Keratinocyte (primary cell): Measurements from ENCODE around the gene KANSL1. TPM values are rescaled to one million over a fixed set of nuclear protein-coding genes. Genes with fewer than 3 reads are reported as not detected.

Experiments used
- DNase-seq: peaks from one replicate; pipeline ENCODE4 v3.0.0-alpha.2; 2011; ENCODE audit warnings: low read depth, missing footprints, low spot score
- FAIRE-seq: peaks from 2 replicates; lab custom pipeline; 2011; peaks lifted over from hg19 to GRCh38; lab: Jason Lieb, UNC
- H2AFZ ChIP-seq: 2 replicates; pipeline ENCODE4 v1.6.0; 2012; ENCODE audit warnings: low read length, control low read depth, inconsistent platforms; ENCODE audit not compliant: control insufficient read depth
- H3K27ac ChIP-seq: 2 replicates; pipeline ENCODE4 v1.5.1; 2011; ENCODE audit warnings: low read length; ENCODE audit not compliant: control insufficient read depth, insufficient read depth
- H3K27me3 ChIP-seq: 3 replicates; pipeline ENCODE4 v1.6.0; 2011; ENCODE audit warnings: low read length; ENCODE audit not compliant: control insufficient read depth, insufficient read depth; ENCODE audit errors: extremely low read depth
- H3K36me3 ChIP-seq, 2 experiments: 2 replicates in 1 of 2; 3 replicates in 1 of 2; pipeline ENCODE4 v1.5.1; 2011; ENCODE audit warnings: low read length in 2 of 2, mild to moderate bottlenecking in 1 of 2; ENCODE audit not compliant: control insufficient read depth in 2 of 2, insufficient read depth in 2 of 2; ENCODE audit errors: extremely low read depth in 1 of 2
- H3K4me1 ChIP-seq: 3 replicates; pipeline ENCODE4 v1.5.1; 2011; ENCODE audit warnings: low read length; ENCODE audit not compliant: control insufficient read depth, insufficient read depth; ENCODE audit errors: extremely low read depth
- H3K4me2 ChIP-seq: 3 replicates; pipeline ENCODE4 v1.6.0; 2011; ENCODE audit warnings: low read depth, low read length; ENCODE audit not compliant: control insufficient read depth, insufficient read depth; ENCODE audit errors: extremely low read depth
- H3K4me3 ChIP-seq, 3 experiments: fragments of 200-600 bp in 1 of 3; sonication (generic) in 1 of 3; 2 replicates in 2 of 3; 3 replicates in 1 of 3; pipeline ENCODE4 v1.5.1; 2011 to 2016; ENCODE audit warnings: low read length in 3 of 3, mild to moderate bottlenecking in 3 of 3, control low read depth in 2 of 3, inconsistent platforms in 1 of 3, low read depth in 1 of 3, mixed read lengths in 1 of 3, mixed run types in 1 of 3, moderate library complexity in 1 of 3; ENCODE audit not compliant: control insufficient read depth in 2 of 3, insufficient read depth in 2 of 3; ENCODE audit errors: extremely low read depth in 1 of 3
- H3K79me2 ChIP-seq: 2 replicates; pipeline ENCODE4 v1.6.0; 2012; ENCODE audit warnings: low read length; ENCODE audit not compliant: control insufficient read depth, insufficient read depth
- H3K9ac ChIP-seq: 3 replicates; pipeline ENCODE4 v1.6.0; 2011; ENCODE audit warnings: low read length; ENCODE audit not compliant: control insufficient read depth, insufficient read depth; ENCODE audit errors: extremely low read depth
- H3K9me1 ChIP-seq: 3 replicates; pipeline ENCODE4 v1.6.0; 2011; ENCODE audit warnings: low read length; ENCODE audit not compliant: control insufficient read depth, insufficient read depth; ENCODE audit errors: extremely low read depth
- H3K9me3 ChIP-seq: 2 replicates; pipeline ENCODE4 v1.5.1; 2012; ENCODE audit warnings: low read depth, low read length; ENCODE audit not compliant: control insufficient read depth
- H4K20me1 ChIP-seq: 3 replicates; pipeline ENCODE4 v1.6.0; 2011; ENCODE audit warnings: low read length; ENCODE audit not compliant: control insufficient read depth, insufficient read depth; ENCODE audit errors: extremely low read depth
- EZH2 ChIP-seq: IDR thresholded peaks from one replicate; pipeline ENCODE4 v1.6.1; 2012; ENCODE audit warnings: inconsistent platforms, mild to moderate bottlenecking, low read length, moderate library complexity
- dilution Hi-C: fragments of 300-500 bp; cut with MboI; formaldehyde crosslinking; loops from one replicate; pipeline ENCODE4 v1.7.0; 2020; ENCODE audit warnings: low sequenced_read_pairs; ENCODE audit not compliant: extremely low pct_ligation_motif_present
- polyA plus RNA-seq, 5 experiments: library from polyadenylated mRNA; depleted of rRNA in 3 of 5; stranded (reverse) in 3 of 5; stranded (forward) in 1 of 5; unstranded in 1 of 5; fragments of >200 nt; gene quantifications; 1 replicate in 1 of 5; 2 replicates in 3 of 5; 3 replicates in 1 of 5; pipeline versions ENCODE4 v1.2.1 to v1.2.3, GENCODE V29; 2011 to 2012; ENCODE audit warnings: missing spikeins in 2 of 5, low read depth in 1 of 5, low replicate concordance in 1 of 5
- small RNA-seq, 3 experiments: library from RNA; depleted of rRNA; stranded (forward); fragments of <200 nt; gene quantifications; one replicate each; pipeline ENCODE3, GENCODE V24; 2012; ENCODE audit warnings: low read depth in 3 of 3, low replicate concordance in 1 of 3; ENCODE audit not compliant: insufficient read length in 3 of 3
- TF ChIP-seq, protein P1 (sequence below), 3 experiments: IDR thresholded peaks in 1 of 3; conservative IDR thresholded peaks in 1 of 3; optimal IDR thresholded peaks in 1 of 3; 2 replicates in 2 of 3; 3 replicates in 1 of 3; pipeline versions ENCODE3 to v1.5.1; 2011; ENCODE audit warnings: low read length in 3 of 3, mild to moderate bottlenecking in 3 of 3, moderate library complexity in 2 of 3, control low read depth in 1 of 3, inconsistent platforms in 1 of 3; ENCODE audit not compliant: insufficient read depth in 2 of 3; ENCODE audit errors: extremely low read depth in 1 of 3

The KANSL1 gene
- polyA plus RNA-seq, 1 donor (not counting 4 experiments of a cell fraction or from before 2014, with no cell fraction given): 17.6 TPM

DNA sequence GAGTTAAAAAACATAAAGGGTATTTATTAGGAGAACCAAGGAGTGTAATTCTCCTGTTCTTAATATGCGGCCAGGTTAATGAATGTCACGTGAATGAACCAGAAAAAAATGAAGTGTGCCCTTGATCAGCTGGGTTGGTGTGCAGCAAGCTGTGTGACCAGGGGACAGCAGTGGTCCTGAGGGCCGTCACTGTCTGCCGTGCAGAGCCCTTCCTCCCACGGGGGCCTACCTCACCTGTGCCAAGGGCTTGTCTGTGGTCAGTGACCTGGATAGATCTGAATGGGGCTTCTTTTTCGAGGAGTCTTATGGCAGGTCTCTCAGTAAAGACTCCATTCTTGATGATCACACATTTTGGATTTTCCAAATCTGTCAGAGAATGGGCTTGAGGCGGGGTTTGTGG lies 211.9 kb downstream of the KANSL1 start:
- Histone ChIP-seq H3K4me3 (no peak overlapping the region), H3K9me1 (no peaks in the 10 kb centered on the region), H3K79me2 (no peaks in the 10 kb centered on the region), H3K9me3 (no peaks in the 10 kb centered on the region), H3K9ac (no peak overlapping the region), H3K4me1 (no peaks in the 10 kb centered on the region), H3K27me3 (peaks cover 1% of the 10 kb centered on the region), H4K20me1 (no peaks in the 10 kb centered on the region), H3K4me2 (no peak overlapping the region), H2AFZ (no peak overlapping the region), H3K36me3 (no peaks in the 10 kb centered on the region), H3K27ac (no peak overlapping the region)
- dilution Hi-C loops: no loop called here
- no peak for TF ChIP-seq EZH2
- TF ChIP-seq, protein P1, sequence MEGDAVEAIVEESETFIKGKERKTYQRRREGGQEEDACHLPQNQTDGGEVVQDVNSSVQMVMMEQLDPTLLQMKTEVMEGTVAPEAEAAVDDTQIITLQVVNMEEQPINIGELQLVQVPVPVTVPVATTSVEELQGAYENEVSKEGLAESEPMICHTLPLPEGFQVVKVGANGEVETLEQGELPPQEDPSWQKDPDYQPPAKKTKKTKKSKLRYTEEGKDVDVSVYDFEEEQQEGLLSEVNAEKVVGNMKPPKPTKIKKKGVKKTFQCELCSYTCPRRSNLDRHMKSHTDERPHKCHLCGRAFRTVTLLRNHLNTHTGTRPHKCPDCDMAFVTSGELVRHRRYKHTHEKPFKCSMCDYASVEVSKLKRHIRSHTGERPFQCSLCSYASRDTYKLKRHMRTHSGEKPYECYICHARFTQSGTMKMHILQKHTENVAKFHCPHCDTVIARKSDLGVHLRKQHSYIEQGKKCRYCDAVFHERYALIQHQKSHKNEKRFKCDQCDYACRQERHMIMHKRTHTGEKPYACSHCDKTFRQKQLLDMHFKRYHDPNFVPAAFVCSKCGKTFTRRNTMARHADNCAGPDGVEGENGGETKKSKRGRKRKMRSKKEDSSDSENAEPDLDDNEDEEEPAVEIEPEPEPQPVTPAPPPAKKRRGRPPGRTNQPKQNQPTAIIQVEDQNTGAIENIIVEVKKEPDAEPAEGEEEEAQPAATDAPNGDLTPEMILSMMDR (optimal IDR thresholded peaks at IDR 0.05 in 1 of 3, IDR thresholded peaks at IDR 0.05 in 1 of 3, conservative IDR thresholded peaks at IDR 0.05 in 1 of 3; ENCODE audit: extremely low read depth in 1 of 3, insufficient read depth in 2 of 3, low read length in 3 of 3): no peak
- FAIRE-seq (no peak), DNase-seq (no peak)

DNA sequence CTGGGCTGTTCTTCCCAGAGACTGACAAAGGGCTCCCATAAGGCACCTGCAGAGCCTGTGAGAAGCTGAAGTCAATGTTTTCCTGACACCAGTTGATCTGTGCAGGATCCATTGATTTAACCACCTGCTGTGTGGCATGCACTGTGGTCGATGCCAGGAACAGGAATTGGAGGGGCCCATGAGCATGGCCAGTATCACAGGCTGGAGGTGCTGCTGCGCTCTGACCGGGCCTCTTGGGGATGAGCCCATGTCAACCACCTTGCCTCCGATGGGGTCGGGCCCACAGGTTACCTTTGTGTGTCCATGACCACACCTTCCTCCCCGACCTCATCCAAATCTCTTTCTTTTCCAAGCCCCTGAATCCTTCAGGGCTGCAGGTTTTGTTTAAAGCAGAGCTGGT lies 212.4 kb downstream of the KANSL1 start:
- no peaks in the 10 kb centered on the region for H3K79me2 ChIP-seq
- TF ChIP-seq EZH2: no peak
- TF ChIP-seq, protein P1 (optimal IDR thresholded peaks at IDR 0.05 in 1 of 3, IDR thresholded peaks at IDR 0.05 in 1 of 3, conservative IDR thresholded peaks at IDR 0.05 in 1 of 3; ENCODE audit: extremely low read depth in 1 of 3, insufficient read depth in 2 of 3, low read length in 3 of 3): no peak
- H3K9me3 ChIP-seq: no peaks in the 10 kb centered on the region
- H3K9me1 ChIP-seq: no peaks in the 10 kb centered on the region
- no peak for DNase-seq
- no peak overlapping the region for H3K4me2 ChIP-seq
- no peaks in the 10 kb centered on the region for H3K36me3 ChIP-seq
- H3K27me3 ChIP-seq: peaks cover 6% of the 10 kb centered on the region
- H3K27ac ChIP-seq: no peak overlapping the region
- H4K20me1 ChIP-seq: no peaks in the 10 kb centered on the region
- H3K4me3 ChIP-seq: no peak overlapping the region
- dilution Hi-C loops: no loop called here
- no peak overlapping the region for H3K9ac ChIP-seq
- FAIRE-seq: no peak
- no peak overlapping the region for H2AFZ ChIP-seq
- no peaks in the 10 kb centered on the region for H3K4me1 ChIP-seq

Small RNA genes within 50 kb of the gene (small RNA-seq; reads per million reads assigned to genes)
- gene RF00019: 0 reads per million in 3 experiments

Other genes with a start within 250 kb of the KANSL1 start
- not detected in 3 replicates for gene STH, start 194.2 kb downstream of the KANSL1 start, polyA plus RNA-seq
- 0.79 to 2.3 TPM (median 1.7 TPM) in 3 replicates for gene LRRC37A, start 101.7 kb upstream of the KANSL1 start, polyA plus RNA-seq
- gene ARL17B, start 168.3 kb upstream of the KANSL1 start, polyA plus RNA-seq: 6.7 to 10.6 TPM (median 9.7 TPM) in 3 replicates